SU-DHL-6 (cell line): Measurements from ENCODE around the gene C22orf15.

Source experiments
- EZH2phosphoT487 ChIP-seq: fragments of 200-600 bp; sonication (generic), shearing (Covaris generic); conservative IDR thresholded peaks from 2 replicates; pipeline ENCODE4 v1.6.1; 2018; ENCODE audit warnings: mild to moderate bottlenecking, antibody characterized with exemption, low read length, moderate library complexity, mixed read lengths
- TF ChIP-seq, protein P1 (sequence below): fragments of 200-600 bp; sonication (generic); IDR thresholded peaks from one replicate; pipeline ENCODE4 v1.5.1; 2017; ENCODE audit warnings: antibody characterized with exemption, mild to moderate bottlenecking, low read length, moderate library complexity; ENCODE audit not compliant: insufficient read depth, poor library complexity, severe bottlenecking

DNA sequence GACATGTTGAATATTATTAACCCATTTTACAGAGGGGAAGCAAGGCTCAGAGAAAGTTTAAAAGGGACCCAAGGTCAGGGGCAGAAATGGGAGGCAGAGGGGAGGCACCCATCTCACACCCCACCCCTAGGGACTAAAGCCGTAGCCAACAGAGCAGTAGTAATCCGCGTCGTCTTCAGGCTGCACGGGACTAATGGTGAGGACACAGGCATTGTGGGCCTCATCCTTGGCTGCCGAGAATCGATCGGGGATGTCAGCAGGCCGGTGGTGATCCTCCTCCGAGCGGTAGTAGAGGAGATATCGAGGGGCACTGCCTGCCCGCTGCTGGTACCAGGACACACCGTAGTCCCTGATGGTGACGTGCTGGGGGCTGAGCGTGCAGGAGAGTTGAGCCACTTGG, 10.0 kb upstream of the C22orf15 start:
- TF ChIP-seq, protein P1, sequence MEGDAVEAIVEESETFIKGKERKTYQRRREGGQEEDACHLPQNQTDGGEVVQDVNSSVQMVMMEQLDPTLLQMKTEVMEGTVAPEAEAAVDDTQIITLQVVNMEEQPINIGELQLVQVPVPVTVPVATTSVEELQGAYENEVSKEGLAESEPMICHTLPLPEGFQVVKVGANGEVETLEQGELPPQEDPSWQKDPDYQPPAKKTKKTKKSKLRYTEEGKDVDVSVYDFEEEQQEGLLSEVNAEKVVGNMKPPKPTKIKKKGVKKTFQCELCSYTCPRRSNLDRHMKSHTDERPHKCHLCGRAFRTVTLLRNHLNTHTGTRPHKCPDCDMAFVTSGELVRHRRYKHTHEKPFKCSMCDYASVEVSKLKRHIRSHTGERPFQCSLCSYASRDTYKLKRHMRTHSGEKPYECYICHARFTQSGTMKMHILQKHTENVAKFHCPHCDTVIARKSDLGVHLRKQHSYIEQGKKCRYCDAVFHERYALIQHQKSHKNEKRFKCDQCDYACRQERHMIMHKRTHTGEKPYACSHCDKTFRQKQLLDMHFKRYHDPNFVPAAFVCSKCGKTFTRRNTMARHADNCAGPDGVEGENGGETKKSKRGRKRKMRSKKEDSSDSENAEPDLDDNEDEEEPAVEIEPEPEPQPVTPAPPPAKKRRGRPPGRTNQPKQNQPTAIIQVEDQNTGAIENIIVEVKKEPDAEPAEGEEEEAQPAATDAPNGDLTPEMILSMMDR = no peak
- TF ChIP-seq EZH2phosphoT487 = no peak
